ENCODE data around the gene NEK4. TPM values are rescaled to one million over a fixed set of nuclear protein-coding genes. Genes with fewer than 3 reads are reported as not detected.

Gene NEK4
- total and polyA plus RNA-seq, 10 donors = 3.2 to 28.0 (median 23.3) TPM

GRCh38 chr3:52670621-52671521, 99.9 kb downstream of the NEK4 start:
- Histone ChIP-seq H3K27me3 (replicated peaks in 1 of 7) (no peaks in the 10 kb centered on the region), H3K4me3 (peak overlapping the region in 1 of 8 donors; percentile 7), H3K4me1 (peaks cover 8 to 36% (median 18%) of the 10 kb centered on the region in 6 donors), H3K27ac (peak overlapping the region in 6 of 8 donors; percentile 39 to 73 (median 45)), H3K36me3 (peaks cover 0 to 89% (median 55%) of the 10 kb centered on the region in 6 donors), H3K9me3 (no peaks in the 10 kb centered on the region)
- DNase-seq = no peak
- intact Hi-C loops (cut with DNase I; ENCODE audit: low total_unique reads) = no loop called here
- 61 to 80% (median 66%) methylated on average over 9 of the region's 9 CpGs for WGBS, 5 donors
- TF ChIP-seq POLR2A (IDR thresholded peaks at IDR 0.05) = no peak
- peak in 2 of 3 donors; percentile 31 to 48 for TF ChIP-seq POLR2AphosphoS5 (IDR thresholded peaks at IDR 0.05)
- no peak for TF ChIP-seq CTCF (IDR thresholded peaks at IDR 0.05 in 8 of 11, conservative IDR thresholded peaks at IDR 0.05 in 3 of 11)

- Histone ChIP-seq H3K9me3 (no peaks in the 10 kb centered on the region), H3K27me3 (replicated peaks in 1 of 7) (no peaks in the 10 kb centered on the region), H3K4me1 (no peaks in the 10 kb centered on the region), H3K36me3 (peaks cover 0 to 100% (median 80%) of the 10 kb centered on the region in 6 donors), H3K27ac (peak overlapping the region in 1 of 8 donors; percentile 16), H3K4me3 (no peak overlapping the region)
- intact Hi-C loops (cut with DNase I; ENCODE audit: low total_unique reads) = no loop called here
- no peak for DNase-seq
- 58 to 93% (median 80%) methylated on average over 3 of the region's 3 CpGs for WGBS, 5 donors
- no peak for TF ChIP-seq POLR2A (IDR thresholded peaks at IDR 0.05)
- TF ChIP-seq CTCF (IDR thresholded peaks at IDR 0.05 in 8 of 11, conservative IDR thresholded peaks at IDR 0.05 in 3 of 11) = no peak
- TF ChIP-seq POLR2AphosphoS5 (IDR thresholded peaks at IDR 0.05) = no peak
Measured at GRCh38 chr3:52663098-52663497, 107.6 kb downstream of the NEK4 start.

- H3K9me3 ChIP-seq = no peaks in the 10 kb centered on the region
- H3K36me3 ChIP-seq = peaks cover 3 to 100% (median 84%) of the 10 kb centered on the region in 6 donors
- H3K27ac ChIP-seq = no peak overlapping the region
- no peak for DNase-seq
- no peaks in the 10 kb centered on the region for H3K4me1 ChIP-seq
- no peaks in the 10 kb centered on the region for H3K27me3 ChIP-seq (replicated peaks in 1 of 7)
- 60 to 94% (median 90%) methylated on average over 3 of the region's 3 CpGs for WGBS, 5 donors
- no peak overlapping the region for H3K4me3 ChIP-seq
- intact Hi-C loops (cut with DNase I; ENCODE audit: low total_unique reads) = no loop called here
- TF ChIP-seq POLR2AphosphoS5 (IDR thresholded peaks at IDR 0.05) (no peak), POLR2A (IDR thresholded peaks at IDR 0.05) (no peak), CTCF (IDR thresholded peaks at IDR 0.05 in 8 of 11, conservative IDR thresholded peaks at IDR 0.05 in 3 of 11) (no peak)
Measured at GRCh38 chr3:52660046-52660445, 110.7 kb downstream of the NEK4 start.

Small RNA genes lying within 50 kb of the gene (small RNA-seq; reads per million reads assigned to genes)
- 0 reads per million in 4 donors for gene AC006254.2
- gene RF00569 = 6,047 to 12,778 (median 8,153) reads per million in 4 donors
- gene RF01183 = 0 reads per million in 4 donors
- gene SNORD19 = 0 to 0.21 (median 0.03) reads per million in 4 donors
- 0 reads per million in 4 donors for gene SNORD19B
- 2,218 to 2,946 (median 2,576) reads per million in 4 donors for gene SNORD69

Other genes starting within 250 kb of the NEK4 start
- gene NT5DC2, start 237.1 kb downstream of the NEK4 start, total RNA-seq = 10 to 100 TPM in 6 of 7 donors, 1 to 10 TPM in 1; 9.3 to 26.0 (median 12.0) TPM
- gene NT5DC2, start 237.1 kb downstream of the NEK4 start, polyA plus RNA-seq = 10 to 100 TPM in 1 of 3 donors, 1 to 10 TPM in 2; 7.8 to 11.8 (median 7.9) TPM
- 10 to 100 TPM in 3 of 7 donors, 1 to 10 TPM in 4; 2.7 to 12.8 (median 7.6) TPM for gene UQCC5, start 234.3 kb downstream of the NEK4 start, total RNA-seq
- 10 to 100 TPM; 24.8 to 41.5 (median 26.1) TPM for gene UQCC5, start 234.3 kb downstream of the NEK4 start, polyA plus RNA-seq
- gene PBRM1, start 85.0 kb downstream of the NEK4 start, total RNA-seq = 100 to 1,000 TPM in 3 of 7 donors, 10 to 100 TPM in 4; 60.0 to 125 (median 82.8) TPM
- gene PBRM1, start 85.0 kb downstream of the NEK4 start, polyA plus RNA-seq = 10 to 100 TPM in 1 of 3 donors, 1 to 10 TPM in 2; 5.7 to 10.6 (median 6.2) TPM
- gene GNL3, start 84.9 kb downstream of the NEK4 start, total RNA-seq = 10 to 100 TPM; 49.8 to 87.8 (median 67.3) TPM
- gene GNL3, start 84.9 kb downstream of the NEK4 start, polyA plus RNA-seq = 10 to 100 TPM; 61.8 to 70.4 (median 68.0) TPM
- gene GLT8D1, start 65.1 kb downstream of the NEK4 start, total RNA-seq = 10 to 100 TPM; 23.5 to 53.9 (median 42.4) TPM
- gene GLT8D1, start 65.1 kb downstream of the NEK4 start, polyA plus RNA-seq = 10 to 100 TPM; 21.8 to 26.3 (median 25.1) TPM
- 100 to 1,000 TPM in 3 of 7 donors, 10 to 100 TPM in 4; 56.5 to 154 (median 80.3) TPM for gene SPCS1, start 64.8 kb downstream of the NEK4 start, total RNA-seq
- 100 to 1,000 TPM in 2 of 3 donors, 10 to 100 TPM in 1; 92.4 to 125 (median 122) TPM for gene SPCS1, start 64.8 kb downstream of the NEK4 start, polyA plus RNA-seq
- 1 to 10 TPM in 4 of 7 donors, under 1 TPM in 3; 0.65 to 4.0 (median 1.5) TPM for gene ITIH1, start 6.7 kb upstream of the NEK4 start, total RNA-seq
- gene ITIH1, start 6.7 kb upstream of the NEK4 start, polyA plus RNA-seq = 10 to 100 TPM in 1 of 3 donors, 1 to 10 TPM in 2; 4.4 to 11.4 (median 5.9) TPM
- 10 to 100 TPM in 6 of 7 donors, 1 to 10 TPM in 1; 8.0 to 53.7 (median 17.6) TPM for gene ITIH3, start 23.9 kb upstream of the NEK4 start, total RNA-seq
- gene ITIH3, start 23.9 kb upstream of the NEK4 start, polyA plus RNA-seq = 10 to 100 TPM; 12.4 to 44.4 (median 15.2) TPM
- gene ITIH4, start 59.7 kb upstream of the NEK4 start, total RNA-seq = 10 to 100 TPM in 6 of 7 donors, 1 to 10 TPM in 1; 9.9 to 27.4 (median 20.1) TPM
- gene ITIH4, start 59.7 kb upstream of the NEK4 start, polyA plus RNA-seq = 10 to 100 TPM; 10.4 to 54.2 (median 30.3) TPM
- gene MUSTN1, start 64.1 kb upstream of the NEK4 start, total RNA-seq = 1 to 10 TPM in 5 of 7 donors, not detected in 2; 2.5 to 6.8 (median 3.4) TPM
- gene MUSTN1, start 64.1 kb upstream of the NEK4 start, polyA plus RNA-seq = 10 to 100 TPM; 10.0 to 17.8 (median 16.1) TPM
- gene STIMATE, start 126.6 kb upstream of the NEK4 start, total RNA-seq = 10 to 100 TPM; 20.3 to 65.6 (median 40.6) TPM
- gene STIMATE, start 126.6 kb upstream of the NEK4 start, polyA plus RNA-seq = 10 to 100 TPM in 1 of 3 donors, 1 to 10 TPM in 2; 4.0 to 12.8 (median 5.5) TPM